Activated CD8-positive, alpha-beta memory T cell treated with anti-CD3 and anti-CD28 coated beads, Interleukin-2, amount 50 U/mL, for 1 hour (primary cell): ENCODE measurements around the gene ZMIZ1.

Experiments
- DNase-seq: peaks from one replicate; pipeline ENCODE4 v3.0.0-alpha.2; 2020; ENCODE audit errors: extremely low read depth

ZMIZ1 gene, protein sequence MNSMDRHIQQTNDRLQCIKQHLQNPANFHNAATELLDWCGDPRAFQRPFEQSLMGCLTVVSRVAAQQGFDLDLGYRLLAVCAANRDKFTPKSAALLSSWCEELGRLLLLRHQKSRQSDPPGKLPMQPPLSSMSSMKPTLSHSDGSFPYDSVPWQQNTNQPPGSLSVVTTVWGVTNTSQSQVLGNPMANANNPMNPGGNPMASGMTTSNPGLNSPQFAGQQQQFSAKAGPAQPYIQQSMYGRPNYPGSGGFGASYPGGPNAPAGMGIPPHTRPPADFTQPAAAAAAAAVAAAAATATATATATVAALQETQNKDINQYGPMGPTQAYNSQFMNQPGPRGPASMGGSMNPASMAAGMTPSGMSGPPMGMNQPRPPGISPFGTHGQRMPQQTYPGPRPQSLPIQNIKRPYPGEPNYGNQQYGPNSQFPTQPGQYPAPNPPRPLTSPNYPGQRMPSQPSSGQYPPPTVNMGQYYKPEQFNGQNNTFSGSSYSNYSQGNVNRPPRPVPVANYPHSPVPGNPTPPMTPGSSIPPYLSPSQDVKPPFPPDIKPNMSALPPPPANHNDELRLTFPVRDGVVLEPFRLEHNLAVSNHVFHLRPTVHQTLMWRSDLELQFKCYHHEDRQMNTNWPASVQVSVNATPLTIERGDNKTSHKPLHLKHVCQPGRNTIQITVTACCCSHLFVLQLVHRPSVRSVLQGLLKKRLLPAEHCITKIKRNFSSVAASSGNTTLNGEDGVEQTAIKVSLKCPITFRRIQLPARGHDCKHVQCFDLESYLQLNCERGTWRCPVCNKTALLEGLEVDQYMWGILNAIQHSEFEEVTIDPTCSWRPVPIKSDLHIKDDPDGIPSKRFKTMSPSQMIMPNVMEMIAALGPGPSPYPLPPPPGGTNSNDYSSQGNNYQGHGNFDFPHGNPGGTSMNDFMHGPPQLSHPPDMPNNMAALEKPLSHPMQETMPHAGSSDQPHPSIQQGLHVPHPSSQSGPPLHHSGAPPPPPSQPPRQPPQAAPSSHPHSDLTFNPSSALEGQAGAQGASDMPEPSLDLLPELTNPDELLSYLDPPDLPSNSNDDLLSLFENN

DNA sequence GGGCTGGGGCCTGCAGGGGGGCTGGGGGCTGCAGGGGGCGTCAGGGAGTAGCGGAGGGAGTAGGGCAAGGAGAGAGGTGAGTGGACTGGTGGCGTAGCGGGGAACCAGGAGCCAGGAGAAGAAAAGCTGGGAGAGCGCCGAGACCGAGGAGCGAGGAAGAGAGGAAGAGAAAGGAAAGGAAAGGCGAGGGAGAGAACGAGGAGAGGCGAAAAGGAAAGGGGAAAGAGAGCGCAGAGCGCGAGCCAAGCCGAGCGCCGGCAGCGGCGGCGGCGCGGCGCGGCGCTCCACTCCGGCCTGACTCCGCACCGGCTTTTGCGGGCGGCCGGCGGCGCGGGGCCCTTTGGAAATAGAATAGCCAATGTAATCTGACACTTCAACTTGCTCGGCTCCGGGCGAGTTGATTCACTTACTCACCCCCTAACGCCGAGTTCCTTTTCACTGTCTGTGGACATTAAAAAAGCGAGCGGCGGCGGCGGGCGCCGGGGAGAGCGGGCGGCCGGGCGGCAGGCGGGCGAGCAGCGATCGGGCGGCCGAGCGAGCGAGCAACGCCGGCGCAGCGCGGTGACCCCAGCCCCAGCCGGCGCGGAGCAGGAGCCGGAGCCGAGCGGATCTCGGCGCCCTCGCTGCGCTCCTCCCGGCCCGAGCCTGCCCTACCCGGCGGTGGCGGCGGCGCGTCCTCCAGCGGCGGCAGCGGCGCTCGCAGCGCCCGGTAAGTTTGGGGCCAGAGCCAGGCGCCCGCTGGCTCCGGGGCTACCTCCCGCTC, at the start of gene ZMIZ1:
Gene ZMIZ1, plus strand, starts transcription at position 405 of the 763 bp plus-strand sequence. CDS start 132,667 bp downstream, outside the sequence.
- DNase-seq: peak; percentile 64

DNA sequence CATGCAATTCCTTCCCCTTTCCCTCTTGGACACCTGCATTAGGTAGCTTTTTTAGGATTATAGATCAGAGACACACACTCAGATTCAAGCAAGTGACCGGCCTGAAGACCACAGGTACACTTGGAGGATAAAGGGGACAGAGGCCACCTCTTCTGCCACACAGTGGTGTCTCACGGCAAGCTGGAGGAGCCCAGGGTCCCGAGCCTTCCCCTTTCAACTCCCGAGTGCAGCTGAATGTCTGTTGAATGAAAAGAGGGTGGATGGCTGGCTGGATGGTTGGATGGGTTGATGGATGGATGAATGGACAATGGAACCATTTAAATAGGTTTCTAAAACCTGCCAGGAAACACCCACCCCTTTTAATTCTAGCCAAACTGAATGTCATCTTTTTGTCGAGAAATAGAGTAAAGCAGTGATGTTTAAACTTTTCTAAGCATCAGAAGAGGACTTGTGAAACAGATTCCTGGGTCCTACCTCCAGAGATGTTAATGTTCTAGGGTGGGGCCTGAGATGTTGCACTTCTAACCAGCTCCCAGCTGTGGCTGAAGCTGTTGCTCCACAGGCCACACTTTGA, 49.2 kb upstream of the ZMIZ1 start:
- DNase-seq: no peak

DNA sequence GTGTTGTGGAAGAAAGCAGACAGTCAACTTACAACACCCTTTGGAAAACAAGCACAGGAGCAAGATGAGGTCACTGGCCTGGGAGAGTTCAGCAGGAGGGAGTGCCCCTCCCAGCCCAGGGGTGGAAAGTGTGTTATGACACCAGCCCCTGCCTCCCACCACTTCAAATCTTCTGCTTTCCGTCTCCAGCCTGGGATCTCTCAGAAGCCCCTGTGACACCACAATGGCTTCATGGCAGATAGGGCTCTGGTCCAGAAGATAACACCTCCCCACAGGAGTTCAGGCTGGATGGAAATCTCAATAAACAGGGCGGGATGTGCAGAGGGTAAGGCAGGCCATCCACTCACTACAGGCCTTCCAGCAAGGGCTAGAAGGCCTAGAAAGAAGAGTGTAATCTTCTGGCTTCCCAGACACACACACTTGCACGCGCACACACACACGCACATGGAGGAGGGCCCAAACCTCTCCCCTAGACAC, 48.7 kb upstream of the ZMIZ1 start:
- DNase-seq: no peak

DNA sequence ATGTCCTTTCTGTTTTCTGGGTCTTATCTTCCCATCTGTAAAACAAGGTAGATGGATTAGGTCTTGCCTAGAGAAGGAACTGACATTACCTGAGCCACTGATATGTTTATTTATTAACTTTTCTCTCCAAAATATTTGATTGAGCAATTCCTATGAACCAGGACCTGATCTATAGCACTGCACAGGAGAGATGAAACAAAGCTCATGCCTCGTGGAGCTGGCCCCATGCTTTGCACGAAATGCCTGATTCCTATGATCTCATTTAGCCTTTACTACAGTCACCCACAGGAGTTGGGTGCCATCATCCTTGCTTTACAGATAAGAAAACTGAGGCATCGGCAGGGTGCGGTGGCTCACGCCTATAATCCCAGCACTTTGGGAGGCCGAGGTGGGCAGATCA, 48.2 kb upstream of the ZMIZ1 start:
- no peak for DNase-seq

DNA sequence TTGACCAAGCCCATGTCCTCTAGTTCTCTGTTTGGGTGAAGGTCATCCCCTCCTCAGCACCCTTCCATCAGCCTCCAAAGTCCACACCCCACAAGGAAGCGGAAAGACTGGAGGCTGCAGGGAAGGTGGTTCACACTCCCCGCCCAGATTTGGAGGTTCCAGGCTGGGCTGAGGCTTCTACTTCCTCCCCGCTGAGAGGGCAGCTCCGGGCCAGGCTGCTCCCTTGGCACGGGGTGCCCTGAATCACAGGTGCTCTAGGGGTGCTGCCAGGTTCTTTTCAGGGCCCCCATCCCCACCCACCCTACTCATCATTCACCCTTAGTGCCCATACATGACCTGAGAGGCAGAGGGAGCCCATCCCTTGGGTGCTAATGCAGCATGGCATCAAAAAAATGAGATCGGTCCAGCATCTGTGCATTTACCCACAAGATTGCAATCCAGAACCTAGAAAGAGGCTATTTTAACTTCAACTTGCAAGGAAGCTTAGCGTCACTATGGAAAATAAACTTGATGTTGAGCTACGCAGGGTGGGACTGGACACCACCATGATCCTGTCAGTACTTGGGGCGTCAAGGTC, 47.3 kb upstream of the ZMIZ1 start:
- DNase-seq: no peak

DNA sequence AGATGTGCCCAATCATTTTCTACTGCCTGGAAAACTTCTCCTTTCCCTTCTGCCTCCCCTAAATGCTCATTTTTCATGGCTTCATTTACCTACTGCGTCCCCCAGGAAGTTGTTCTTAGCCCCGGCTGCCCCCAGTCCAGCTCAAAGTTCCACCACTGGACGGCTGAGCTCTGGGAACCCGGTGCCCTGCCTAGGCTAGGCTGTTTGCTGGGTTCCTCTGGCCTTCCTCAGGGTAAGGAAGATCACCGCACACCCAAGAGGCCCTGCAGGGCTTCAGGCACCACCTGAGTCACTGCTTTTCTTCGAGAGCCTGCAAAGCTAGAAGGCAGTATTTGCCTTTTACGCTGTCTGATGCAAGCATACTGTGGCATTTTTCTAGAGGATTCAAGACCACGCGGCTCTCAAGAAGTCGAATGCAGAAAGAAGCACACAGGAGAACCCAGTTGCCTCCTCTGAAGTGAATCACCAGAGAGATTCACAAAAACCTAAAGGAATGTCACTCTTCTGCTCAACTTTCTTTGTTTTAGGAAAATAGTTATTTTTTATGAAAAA, 46.7 kb upstream of the ZMIZ1 start:
- no peak for DNase-seq

DNA sequence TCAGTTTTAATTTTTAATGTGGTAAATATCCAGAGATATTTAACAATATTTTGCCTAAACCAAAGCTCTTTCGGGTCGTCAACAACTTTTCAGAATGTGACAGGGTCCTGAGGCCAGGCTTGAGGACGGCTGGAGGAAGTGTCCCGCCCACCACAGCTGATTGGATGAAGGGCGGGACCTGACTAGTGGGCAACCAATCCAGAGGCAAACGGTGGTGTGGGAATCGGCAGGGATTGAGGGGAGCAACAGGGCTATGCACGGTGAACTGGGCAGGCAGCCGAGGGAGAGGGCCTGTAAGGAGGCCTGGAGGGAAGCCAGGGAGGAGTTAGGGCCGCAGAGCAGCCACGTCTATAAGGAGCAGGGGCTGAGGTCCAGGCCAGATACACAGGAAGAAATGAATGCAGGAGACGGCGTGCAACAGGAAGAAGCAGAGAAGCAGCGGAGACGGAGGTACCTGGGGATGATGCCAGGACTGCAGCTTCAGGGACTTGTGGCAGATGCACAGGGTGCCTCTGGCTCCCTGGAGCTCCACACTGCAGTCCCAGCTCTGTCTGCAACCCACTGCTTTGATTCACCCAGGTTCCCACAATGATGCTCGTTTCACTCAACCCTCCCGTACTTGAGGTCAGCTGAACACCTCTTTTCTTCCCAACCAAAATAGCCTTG, 46.1 kb upstream of the ZMIZ1 start:
- DNase-seq: no peak

DNA sequence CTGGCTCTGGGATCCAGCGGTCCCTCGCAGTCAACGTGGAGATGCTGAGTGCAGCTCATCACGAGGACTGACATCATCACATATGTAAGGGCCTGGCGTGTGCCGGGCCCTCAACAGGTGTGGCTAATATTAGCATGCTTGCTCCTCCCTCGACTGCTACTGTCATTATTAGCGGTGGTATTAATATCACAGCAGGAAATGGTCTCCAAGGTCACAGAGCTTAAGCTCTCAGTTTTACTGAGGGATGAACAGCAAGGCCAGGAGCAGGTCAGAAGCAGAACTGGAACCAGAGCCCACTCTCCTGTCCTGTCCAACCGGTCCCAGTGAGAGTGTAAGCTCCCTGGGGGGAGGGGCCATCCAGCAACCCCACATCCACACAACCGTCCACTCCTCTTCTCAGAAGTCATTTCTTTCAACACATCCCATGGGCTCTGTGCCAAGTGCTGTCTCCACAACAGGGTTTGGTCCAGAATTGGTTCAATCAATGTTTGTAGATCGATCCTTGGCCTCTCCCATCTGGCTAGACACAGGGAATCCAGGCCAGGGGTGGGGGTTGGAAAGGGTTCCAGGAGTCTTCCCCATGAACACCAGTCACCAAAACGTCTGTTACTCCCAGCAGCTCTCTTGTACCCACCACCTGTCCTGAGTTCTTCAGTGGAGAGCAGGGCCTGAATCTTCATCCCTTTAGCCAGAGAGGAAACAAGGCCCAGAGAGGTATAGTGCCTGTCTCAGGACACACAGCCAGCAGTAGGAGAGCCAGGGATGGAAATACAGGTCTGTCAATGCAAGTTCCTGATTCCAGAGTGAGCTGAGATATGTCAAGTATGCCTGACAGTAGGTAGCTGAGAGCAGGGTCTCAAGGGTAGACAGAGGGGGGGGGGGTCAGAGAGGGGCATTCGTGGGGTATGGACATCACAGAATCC, 45.3 kb upstream of the ZMIZ1 start:
- no peak for DNase-seq

DNA sequence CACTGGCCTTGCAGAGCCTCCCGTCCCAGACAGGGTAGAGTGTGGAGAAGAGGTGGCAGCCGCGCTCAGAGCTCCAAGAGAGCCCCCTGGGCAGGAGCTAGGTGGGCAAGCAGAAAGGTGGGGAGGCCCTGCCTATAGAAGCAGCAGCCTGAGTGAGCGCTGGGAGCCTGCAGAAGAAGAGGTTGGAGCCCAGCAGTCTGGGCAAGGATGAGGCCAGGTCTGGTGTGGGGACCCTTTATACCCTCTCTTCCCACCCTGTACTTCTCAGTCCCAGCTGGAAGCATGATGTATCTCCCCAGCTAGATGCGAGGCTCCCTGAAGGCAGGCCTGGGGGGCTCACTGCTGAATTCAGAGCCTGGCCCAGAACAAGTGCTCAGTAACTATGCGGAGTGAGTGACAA, 44.5 kb upstream of the ZMIZ1 start:
- DNase-seq: no peak

DNA sequence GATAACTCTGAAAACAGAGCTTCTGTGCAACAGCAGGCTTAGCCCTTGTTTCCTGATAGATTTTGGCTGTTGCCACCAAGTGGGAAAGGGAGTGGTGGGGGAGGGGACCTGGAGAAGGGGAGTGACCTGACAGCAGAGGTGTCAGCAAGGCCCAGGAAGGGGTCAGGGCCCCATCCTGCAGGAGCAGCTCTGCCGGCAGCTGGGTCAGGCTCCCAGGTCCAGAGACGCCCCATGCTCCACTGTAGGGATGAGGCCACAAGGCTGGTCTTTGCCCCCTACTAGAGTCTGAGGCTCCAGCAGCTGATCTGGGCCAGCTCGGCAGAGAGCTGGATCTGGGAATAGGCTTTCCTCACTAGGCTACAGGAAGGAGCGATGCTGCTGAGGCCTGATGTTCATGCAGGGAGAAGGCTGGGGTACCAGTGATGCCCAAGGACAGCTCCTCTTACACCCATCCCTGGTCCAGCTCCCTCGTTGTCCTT, 44.0 kb upstream of the ZMIZ1 start:
- no peak for DNase-seq

DNA sequence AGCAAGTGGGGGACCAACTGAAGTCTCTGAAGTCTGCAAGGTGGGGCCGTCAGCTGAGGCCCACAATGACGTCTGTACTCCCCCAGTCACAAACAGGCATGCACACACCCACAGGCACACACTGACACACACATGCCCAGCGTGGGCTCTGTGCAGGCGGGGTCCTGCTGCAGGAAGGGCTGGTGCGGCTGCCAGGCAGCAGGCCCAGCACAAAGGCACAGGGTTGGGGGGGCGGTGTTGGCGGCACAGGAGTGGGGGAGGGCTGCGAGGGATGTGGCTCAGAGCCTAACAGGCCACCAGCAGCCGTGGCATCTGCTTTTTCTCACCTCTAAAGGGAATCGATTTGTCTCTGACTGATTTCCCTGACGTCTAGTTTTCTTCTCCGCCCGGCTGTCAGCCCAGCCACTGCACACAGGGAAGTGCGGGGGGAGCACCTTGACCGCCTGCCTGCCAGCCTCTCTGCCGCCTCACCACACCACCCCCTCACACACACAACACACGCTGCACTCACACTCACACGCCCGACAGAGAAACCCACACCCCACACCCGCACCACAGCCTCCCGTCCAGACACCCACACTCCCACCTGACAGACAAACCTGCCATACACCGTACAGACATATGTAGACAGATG, 43.5 kb upstream of the ZMIZ1 start:
- DNase-seq: peak; percentile 29

DNA sequence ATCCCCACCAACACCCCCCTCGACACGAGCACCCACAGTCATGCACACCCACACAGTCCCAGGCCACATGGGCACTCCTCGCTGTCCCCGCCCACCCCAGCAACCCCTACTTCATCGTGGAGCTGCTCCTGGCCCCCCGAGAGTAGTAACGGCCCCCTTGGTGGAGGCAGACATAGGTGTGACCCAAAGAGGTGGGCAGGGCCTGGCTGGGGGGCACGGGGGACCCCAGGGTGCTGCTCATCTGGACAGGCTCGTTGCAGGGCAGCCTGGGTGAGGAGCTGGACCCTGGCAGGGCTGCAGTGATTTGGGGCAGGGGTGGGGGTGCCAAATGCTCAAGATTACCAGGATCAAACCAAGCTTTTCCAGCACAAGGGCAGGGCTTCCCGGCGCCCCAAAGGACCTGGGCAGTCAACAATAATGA, 42.4 kb upstream of the ZMIZ1 start:
- DNase-seq: no peak

DNA sequence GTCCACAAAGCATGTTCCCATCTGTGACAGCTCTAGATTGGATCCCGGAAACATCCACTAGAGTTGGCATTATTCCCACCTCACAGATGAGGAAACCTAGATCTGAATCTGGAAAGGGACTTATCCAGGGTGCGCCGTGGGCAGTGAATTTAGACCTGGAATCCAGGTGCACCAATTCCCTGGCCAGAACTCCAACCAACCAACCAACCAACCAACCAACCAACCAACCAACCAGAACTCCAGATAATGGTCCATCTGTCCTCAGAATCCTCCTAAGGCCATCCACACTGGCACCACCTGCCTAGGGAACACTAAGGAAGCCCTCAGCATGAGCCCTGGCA, 42.0 kb upstream of the ZMIZ1 start:
- DNase-seq: no peak

DNA sequence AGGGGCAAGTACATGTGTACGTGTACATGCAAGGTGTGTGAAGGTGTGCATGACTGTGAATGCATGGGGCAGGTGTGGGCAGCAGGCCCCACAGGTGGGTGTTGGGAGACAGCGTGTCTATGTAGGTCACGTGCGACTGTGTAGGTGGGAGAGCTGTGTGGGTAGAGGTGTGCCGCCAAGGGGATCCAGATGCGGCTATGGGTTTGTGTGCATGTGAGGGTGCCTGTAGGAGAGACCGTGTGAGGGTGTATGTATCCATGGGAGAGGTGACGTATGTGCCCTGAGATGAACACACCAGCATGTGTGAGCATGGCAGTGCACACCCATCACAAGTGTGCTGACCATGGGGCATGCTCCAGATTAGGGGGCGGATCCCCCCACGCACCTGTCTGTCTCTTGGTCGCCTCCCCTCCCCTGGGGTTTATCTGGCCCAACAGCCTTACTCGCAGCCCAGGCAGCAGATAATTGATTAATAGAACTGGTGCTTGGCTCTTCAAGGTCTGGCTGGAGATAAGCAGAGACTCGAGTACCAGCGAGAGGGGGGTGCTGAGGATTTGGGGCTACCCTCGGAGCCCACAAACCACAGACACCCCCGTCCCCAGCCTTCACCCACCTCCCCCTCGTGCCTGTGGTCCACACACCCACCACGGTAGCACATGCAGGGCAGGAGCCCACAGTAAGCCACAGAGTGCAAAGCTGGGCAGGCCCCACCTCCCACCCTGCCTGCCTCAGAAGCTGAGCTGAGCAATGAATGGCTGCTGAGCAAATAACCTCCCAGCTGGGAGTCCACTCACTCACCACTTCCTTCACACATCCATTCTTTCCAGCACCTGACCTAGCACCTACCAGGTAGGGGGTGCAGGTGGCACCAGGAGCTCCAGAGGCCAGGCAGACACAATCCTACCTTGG, 41.4 kb upstream of the ZMIZ1 start:
- peak; percentile 30 for DNase-seq

DNA sequence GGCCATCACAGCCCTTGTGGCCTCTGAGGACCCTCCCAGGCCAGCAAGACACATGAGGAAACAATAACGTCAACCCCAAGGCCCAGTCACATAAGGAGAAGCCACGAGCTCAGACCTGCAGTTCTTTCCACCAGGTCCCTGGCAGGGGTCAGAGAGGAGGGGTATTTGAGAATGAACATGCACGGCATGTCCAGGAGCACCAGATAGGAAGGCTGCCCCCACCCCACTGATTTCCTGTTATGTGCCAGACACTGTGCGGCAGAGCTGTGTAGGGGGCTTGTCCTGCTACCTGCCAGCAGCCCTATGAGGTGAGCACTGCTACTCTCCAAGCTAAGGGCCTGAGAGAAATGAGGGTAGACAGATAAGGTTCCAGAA, 40.7 kb upstream of the ZMIZ1 start:
- DNase-seq: no peak

DNA sequence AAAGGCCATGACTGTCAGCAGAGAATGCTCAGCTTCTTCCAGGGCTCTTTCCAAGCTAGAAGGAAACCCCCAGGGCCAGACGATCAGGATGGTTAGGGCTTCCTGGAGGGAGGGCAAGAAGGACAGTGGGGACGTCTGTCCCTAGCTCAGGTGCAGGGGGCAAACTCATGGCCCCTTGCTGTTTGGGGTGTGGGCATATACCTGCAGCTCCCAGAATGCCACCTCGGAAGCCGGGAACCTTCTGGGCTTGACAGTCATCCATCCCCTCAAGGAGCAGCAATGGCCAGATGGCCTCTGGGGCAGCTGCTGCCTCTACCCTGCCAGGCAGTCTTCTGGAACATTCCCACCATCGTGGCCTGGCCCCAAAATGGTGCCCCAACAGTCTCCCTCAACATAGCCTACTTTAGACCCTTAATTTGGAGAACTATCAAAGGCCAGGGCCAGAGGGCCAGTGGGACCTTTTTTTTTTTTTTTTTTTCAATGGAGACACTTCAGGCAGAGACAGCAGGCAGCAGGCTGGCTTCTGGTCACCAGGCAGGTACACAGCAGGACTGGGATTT, 40.2 kb upstream of the ZMIZ1 start:
- DNase-seq: no peak
